SH-SY5Y (cell line): Measurements from ENCODE around the gene FAM177B.

Source experiments
- GATA2 ChIP-seq: IDR thresholded peaks from 2 replicates; pipeline ENCODE4 v1.6.1; 2011; ENCODE audit warnings: mild to moderate bottlenecking, low read depth, low read length
- GATA3 ChIP-seq: IDR thresholded peaks from 2 replicates; pipeline ENCODE4 v1.6.1; 2011; ENCODE audit warnings: low read depth, mild to moderate bottlenecking, low read length, moderate library complexity

GRCh38 chr1:222798975-222799374 lies 62.0 kb downstream of the FAM177B start:
- TF ChIP-seq GATA2 (no peak), GATA3 (no peak)
